ENCODE data around the gene ZNF628.

GRCh38 chr19:55482967-55483705 lies 6.7 kb downstream of the ZNF628 start:
- TF ChIP-seq CTCF (IDR thresholded peaks at IDR 0.05) = no peak
- no peak for TF ChIP-seq POLR2A (IDR thresholded peaks at IDR 0.05)
